ENCODE data around the gene AADACL3.

The AADACL3 gene

DNA sequence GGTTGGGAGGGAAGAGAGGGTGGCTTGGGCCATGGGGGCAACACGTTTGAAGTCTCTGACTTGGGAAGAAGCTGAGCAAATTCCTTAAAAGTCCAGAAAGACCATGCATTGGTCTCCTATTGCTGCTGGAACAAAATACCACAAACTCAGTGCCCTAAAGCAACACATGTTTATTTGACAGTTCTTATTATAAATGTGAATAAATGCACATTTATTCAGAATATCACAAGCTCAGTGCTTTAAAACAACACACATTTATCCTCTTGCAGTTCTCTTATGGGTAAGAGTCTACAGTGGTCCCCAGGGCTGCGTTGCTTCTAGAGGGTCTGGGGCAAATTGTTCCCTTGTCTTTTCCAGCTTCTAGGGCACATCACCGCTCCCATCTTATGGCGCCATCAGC lies 47.6 kb downstream of the AADACL3 start:
- in situ Hi-C loops (cut with HindIII; ENCODE audit: low sequenced_read_pairs) = no loop called here

DNA sequence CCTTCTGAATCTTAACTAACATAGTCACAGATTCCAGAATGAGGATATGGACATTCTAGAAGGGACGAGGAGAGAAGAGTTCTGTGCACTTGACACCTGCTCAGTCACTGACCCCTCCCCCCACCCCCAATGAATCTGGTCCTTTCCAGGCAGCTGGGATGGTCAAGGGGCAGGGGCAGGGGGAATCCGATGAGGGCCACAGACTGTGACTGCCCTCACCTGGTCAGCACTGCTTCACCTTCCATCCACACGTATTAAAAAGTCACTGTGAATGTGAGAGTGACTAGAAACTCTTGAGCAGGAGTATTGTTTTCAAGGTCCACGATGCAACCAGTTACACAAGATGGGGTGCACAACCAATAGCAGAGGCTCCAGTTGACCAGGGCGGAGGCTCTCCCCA lies 48.1 kb downstream of the AADACL3 start:
- in situ Hi-C loops (cut with HindIII; ENCODE audit: low sequenced_read_pairs) = no loop called here

DNA sequence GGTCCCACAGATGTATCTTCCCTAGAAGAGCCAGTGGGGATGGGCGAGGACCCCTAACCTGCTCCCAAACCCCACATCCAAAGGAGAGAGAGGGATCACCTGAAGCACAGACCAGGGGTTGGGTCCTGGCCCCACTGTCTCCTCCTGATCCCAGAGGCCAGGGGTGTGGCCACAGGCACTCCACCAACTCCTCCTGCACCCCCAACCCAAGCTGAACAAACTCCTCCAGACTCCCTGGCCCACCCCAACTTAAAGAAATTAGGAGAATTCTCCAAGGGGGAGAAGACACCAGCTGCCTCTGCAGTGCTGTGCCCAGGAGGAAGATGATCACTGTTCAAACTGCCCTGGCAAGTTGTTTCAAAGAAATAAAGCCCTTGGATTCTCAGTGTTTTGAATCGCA lies 53.1 kb downstream of the AADACL3 start:
- in situ Hi-C loops (cut with HindIII; ENCODE audit: low sequenced_read_pairs) = no loop called here

DNA sequence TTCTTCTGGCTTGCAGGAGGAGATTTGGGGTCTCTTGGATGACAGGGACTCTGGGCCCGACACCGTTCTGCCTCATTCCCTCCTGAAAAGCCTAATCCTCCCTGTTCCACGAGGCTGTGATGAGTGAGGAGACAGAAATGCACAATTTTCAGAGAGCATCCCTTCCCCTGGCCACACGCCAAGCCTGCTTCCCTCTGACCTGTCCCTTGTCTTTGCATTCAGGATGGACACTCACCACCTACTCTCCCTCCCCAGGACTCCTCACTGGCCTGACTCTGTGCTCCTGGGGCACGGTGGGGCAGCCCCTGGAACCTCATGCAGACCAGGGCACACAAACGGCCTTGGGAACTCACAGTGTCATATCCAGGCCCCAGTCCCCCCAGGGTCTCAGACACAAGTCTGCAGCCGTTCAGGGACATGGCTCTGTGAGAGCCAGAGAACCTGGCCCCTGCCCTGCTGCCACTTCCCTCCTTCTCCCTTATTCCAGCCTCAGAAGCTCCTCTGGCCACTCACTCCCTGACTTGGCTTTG lies 54.1 kb downstream of the AADACL3 start:
- in situ Hi-C loops (cut with HindIII; ENCODE audit: low sequenced_read_pairs) = no loop called here

DNA sequence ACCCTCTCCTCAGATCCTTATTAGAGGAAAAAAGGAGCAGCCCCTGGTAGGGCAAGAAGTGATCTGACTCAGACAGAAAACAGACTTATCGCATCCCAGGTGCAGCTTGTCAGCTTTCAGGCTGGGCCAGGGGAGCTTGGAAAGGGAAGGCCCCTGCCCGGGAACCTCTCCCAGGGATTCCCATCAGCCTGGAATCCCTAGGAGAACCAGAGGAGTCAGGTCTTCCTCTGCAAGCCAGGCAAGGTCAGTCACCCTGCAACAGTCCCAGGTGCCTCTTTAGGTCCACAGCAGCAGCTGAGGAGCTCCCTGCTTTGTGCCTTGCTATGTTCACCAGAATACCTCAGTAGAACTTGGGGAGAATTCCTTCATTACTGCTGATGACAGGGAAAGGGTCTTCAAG lies 54.7 kb downstream of the AADACL3 start:
- in situ Hi-C loops (cut with HindIII; ENCODE audit: low sequenced_read_pairs) = no loop called here

DNA sequence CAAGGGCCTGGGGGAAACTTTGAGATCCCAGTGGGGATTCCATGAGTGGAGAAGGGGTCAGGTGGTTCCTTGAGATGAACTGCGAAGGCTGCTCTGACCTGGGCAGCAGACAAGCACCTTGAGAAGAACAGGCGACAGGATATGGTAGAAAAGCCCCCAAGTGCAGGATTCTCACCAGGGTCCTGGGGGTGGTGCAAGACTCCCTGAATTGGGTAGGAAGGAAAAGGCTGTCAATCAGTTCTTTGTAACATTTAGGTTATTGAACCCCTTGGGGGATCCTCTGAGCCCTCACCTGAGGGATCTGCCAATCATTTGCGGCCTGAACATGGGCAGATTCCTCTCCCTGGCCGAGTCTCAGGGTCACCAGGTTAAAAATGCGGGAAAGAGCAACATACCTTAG lies 55.3 kb downstream of the AADACL3 start:
- in situ Hi-C loops (cut with HindIII; ENCODE audit: low sequenced_read_pairs) = no loop called here

DNA sequence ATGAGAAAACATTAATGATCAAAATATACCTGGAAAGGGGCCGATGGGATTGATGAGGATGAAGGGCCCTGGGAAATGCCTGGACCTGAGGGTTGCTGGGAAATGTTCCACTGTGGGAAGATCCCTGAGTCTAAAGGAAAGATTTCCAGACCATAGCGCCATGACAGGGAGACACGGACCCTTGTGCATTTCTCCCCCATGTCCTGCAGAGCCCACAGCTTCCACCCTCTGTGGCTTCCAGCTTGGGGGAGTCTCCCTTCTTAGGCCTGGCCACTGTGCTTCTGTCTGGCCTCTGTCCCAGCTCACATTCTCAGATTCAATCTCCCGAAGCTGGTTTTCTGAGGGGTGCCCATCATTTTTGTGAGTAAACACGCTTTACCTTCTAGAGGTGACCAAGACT lies 56.6 kb downstream of the AADACL3 start:
- in situ Hi-C loops (cut with HindIII; ENCODE audit: low sequenced_read_pairs) = no loop called here

DNA sequence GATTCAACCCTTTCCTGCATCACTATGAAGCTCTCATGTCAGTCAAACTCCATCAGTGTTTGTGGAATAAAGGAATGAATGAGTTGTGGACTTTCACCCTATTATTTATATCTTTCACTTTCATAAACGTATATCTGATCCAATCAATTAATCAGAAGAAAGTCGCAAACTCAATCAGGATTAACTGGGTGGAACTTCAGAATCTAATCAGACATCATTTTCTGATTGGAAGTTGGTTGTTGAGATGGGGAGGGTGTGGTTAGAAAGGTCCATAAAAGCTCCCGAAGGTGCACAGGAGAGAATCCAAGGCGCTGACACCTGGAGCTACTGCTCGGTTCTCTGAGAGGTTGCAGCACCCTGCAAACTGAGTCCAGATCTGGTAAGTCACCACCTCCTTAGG lies 57.5 kb downstream of the AADACL3 start, which contains the start of gene PRAMEF12:
PRAMEF12 (plus strand) TSS at position 301 of the 400 bp plus-strand sequence. CDS start 1,130 bp downstream, outside the sequence.
- in situ Hi-C loops (cut with HindIII; ENCODE audit: low sequenced_read_pairs) = no loop called here

DNA sequence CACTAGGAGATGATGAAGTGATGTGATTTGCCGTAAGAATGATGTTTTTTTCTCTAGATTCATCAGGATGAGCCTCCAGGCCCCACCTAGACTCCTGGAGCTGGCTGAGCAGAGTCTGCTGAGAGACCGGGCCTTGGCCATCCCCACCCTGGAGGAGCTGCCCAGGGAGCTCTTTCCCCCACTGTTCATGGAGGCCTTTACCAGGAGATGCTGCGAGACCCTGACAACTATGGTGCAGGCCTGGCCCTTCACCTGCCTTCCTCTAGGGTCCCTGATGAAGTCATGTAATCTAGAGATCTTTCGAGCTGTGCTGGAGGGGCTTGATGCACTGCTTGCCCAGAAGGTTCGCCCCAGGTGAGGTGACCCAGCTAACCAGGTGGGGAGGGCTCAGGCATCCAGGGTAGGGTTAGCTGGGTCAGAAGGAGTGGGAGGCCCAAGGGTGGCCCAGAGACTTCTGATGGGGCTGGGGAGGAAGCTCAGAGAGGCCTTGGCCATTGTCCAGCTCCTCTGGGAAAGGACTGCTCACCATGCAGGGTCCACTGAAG lies 59.0 kb downstream of the AADACL3 start:
- in situ Hi-C loops (cut with HindIII; ENCODE audit: low sequenced_read_pairs) = no loop called here

DNA sequence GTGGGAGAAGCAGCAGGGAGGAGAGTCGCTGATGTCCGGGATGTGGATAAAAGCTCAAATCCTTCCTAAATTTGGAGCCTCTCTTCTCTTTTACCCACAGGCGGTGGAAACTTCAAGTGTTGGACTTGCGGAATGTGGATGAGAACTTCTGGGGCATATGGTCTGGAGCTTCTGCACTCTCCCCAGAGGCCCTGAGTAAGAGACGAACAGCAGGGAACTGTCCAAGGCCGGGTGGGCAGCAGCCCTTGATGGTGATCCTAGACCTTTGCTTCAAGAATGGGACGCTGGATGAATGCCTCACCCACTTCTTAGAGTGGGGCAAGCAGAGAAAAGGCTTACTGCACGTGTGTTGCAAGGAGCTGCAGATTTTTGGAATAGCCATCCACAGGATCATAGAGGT lies 59.5 kb downstream of the AADACL3 start:
- in situ Hi-C loops (cut with HindIII; ENCODE audit: low sequenced_read_pairs) = no loop called here

DNA sequence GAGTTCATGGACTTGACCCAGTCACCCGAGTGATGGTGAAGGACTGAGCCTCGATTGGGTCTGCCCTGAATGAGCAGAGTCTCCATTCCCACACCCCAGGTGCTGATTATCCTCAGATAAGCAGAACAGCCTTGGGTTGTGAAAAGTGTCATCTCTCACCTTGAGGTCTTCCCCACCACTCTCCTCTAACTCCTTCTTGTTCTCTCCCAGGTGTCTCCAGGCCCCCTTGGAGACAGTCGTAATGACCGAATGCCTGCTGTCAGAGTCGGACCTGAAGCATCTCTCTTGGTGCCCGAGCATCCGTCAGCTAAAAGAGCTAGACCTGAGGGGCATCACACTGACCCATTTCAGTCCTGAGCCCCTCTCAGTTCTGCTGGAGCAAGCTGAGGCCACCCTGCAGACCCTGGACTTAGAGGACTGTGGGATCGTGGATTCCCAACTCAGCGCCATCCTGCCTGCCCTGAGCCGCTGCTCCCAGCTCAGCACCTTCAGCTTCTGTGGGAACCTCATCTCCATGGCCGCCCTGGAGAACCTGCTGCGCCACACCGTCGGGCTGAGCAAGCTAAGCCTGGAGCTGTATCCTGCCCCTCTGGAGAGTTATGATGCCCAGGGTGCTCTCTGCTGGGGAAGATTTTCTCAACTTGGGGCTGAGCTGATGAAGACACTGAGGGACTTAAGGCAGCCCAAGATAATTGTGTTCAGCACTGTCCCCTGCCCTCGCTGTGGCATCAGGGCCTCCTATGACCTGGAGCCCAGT lies 61.1 kb downstream of the AADACL3 start:
- in situ Hi-C loops (cut with HindIII; ENCODE audit: low sequenced_read_pairs) = no loop called here
